ENCODE data around the gene LRP5.

LRP5 gene

DNA sequence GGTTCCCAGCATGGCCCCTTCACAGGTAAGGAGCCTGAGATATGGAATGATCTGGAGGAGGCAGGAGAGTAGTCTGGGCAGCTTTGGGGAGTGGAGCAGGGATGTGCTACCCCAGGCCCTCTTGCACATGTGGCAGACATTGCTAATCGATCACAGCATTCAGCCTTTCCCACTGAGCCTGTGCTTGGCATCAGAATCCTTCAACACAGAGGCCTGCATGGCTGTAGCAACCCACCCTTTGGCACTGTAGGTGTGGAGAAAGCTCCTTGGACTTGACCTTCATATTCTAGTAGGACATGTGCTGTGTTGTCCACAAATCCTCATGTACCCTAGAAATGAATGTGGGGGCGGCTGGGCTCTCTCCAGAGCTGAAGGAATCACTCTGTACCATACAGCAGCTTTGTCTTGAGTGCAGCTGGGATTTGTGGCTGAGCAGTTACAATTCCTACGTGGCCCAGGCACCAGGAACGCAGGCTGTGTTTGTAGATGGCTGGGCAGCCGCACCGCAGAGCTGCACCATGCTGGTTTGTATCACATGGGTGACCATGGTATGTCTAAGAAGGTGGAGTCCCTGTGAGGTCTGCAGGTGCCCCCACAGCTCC, 126.4 kb downstream of the LRP5 start:
- no peaks in the 10 kb centered on the region for H3K79me1 ChIP-seq (ENCODE audit: low read length)
- no CpG with 5 or more reads among the region's 6 CpGs for WGBS (ENCODE audit: extremely low coverage, insufficient coverage, low lambda C conversion rate)
- no peak overlapping the region for H3K27ac ChIP-seq (ENCODE audit: low read depth, low read length)

DNA sequence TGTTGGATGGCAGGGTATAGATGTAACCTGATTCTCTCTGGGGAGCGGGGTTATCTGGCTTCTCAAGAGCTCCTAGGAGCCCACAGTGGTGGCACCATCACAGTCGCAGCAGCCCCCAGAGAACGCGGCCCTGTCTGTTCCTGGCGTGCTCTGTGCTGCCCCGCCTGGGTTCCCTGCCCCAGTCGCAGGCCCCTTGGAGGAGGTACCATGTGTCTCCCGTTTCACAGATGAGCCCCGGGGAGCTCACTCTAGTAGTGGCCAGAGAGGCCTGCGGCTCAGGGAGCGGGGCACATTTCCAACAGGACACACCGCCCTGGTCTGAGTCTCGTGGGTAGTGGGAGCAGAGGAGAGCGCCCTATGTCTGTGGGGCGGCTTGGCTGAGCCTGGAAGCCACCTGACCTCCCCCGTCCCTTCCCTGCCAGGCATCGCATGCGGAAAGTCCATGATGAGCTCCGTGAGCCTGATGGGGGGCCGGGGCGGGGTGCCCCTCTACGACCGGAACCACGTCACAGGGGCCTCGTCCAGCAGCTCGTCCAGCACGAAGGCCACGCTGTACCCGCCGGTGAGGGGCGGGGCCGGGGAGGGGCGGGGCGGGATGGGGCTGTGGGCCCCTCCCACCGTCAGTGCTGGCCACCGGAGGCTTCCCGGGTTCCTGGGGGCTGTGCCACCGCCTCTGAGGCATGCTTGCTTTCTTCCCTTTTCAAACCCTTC, 127.1 kb downstream of the LRP5 start:
- no peak overlapping the region for H3K4ac ChIP-seq (ENCODE audit: low read depth, low read length)
- no peaks in the 10 kb centered on the region for H3K79me1 ChIP-seq (ENCODE audit: low read length)
- H3K23ac ChIP-seq (ENCODE audit: low read length): no peak overlapping the region
- WGBS (ENCODE audit: extremely low coverage, insufficient coverage, low lambda C conversion rate): no CpG with 5 or more reads among the region's 38 CpGs
- no peaks in the 10 kb centered on the region for H3K27me3 ChIP-seq (ENCODE audit: insufficient read depth, low read length, poor library complexity)
- no peak overlapping the region for H4K8ac ChIP-seq (ENCODE audit: low read depth, low read length)
- H3K27ac ChIP-seq (ENCODE audit: low read depth, low read length): no peak overlapping the region
- H3K18ac ChIP-seq (ENCODE audit: low read length): no peak overlapping the region
- no peaks in the 10 kb centered on the region for H3K79me2 ChIP-seq (ENCODE audit: control insufficient read depth, insufficient read depth, low read length)
- H4K5ac ChIP-seq (ENCODE audit: low read length): no peak overlapping the region
- H3K9ac ChIP-seq (ENCODE audit: low read length): no peak overlapping the region
- H3K56ac ChIP-seq (ENCODE audit: low read length): peak overlapping the region; percentile 30
- H3K36me3 ChIP-seq (ENCODE audit: control insufficient read depth, insufficient read depth, low read length): no peaks in the 10 kb centered on the region
- H3K4me2 ChIP-seq (ENCODE audit: low read length): no peak overlapping the region
- no peak overlapping the region for H3K4me3 ChIP-seq (ENCODE audit: low read length)
- no peaks in the 10 kb centered on the region for H3K4me1 ChIP-seq (ENCODE audit: control insufficient read depth, low read depth, low read length)
- no peak overlapping the region for H2BK15ac ChIP-seq (replicated peaks; ENCODE audit: low read depth)
- H2BK5ac ChIP-seq (ENCODE audit: low read length): no peak overlapping the region
- no peak overlapping the region for H2AK5ac ChIP-seq (ENCODE audit: low read length)
- no peak overlapping the region for H2BK120ac ChIP-seq (ENCODE audit: low read depth, low read length)
- DNase-seq: no peak

More for the DNA sequence above, 126.4 kb downstream of the LRP5 start:
- H3K79me2 ChIP-seq (ENCODE audit: control insufficient read depth, insufficient read depth, low read length): no peaks in the 10 kb centered on the region
- no peaks in the 10 kb centered on the region for H3K4me1 ChIP-seq (ENCODE audit: control insufficient read depth, low read depth, low read length)
- H3K4me3 ChIP-seq (ENCODE audit: low read length): no peak overlapping the region
- no peak for DNase-seq
- no peak overlapping the region for H3K18ac ChIP-seq (ENCODE audit: low read length)
- H3K9ac ChIP-seq (ENCODE audit: low read length): no peak overlapping the region
- H2AK5ac ChIP-seq (ENCODE audit: low read length): no peak overlapping the region
- H3K4me2 ChIP-seq (ENCODE audit: low read length): no peak overlapping the region
- H4K8ac ChIP-seq (ENCODE audit: low read depth, low read length): no peak overlapping the region
- H2BK120ac ChIP-seq (ENCODE audit: low read depth, low read length): no peak overlapping the region
- no peak overlapping the region for H2BK15ac ChIP-seq (replicated peaks; ENCODE audit: low read depth)
- no peak overlapping the region for H3K23ac ChIP-seq (ENCODE audit: low read length)
- no peak overlapping the region for H3K56ac ChIP-seq (ENCODE audit: low read length)
- H2BK5ac ChIP-seq (ENCODE audit: low read length): no peak overlapping the region
- H3K36me3 ChIP-seq (ENCODE audit: control insufficient read depth, insufficient read depth, low read length): no peaks in the 10 kb centered on the region
- H3K4ac ChIP-seq (ENCODE audit: low read depth, low read length): no peak overlapping the region
- H4K5ac ChIP-seq (ENCODE audit: low read length): no peak overlapping the region
- H3K27me3 ChIP-seq (ENCODE audit: insufficient read depth, low read length, poor library complexity): no peaks in the 10 kb centered on the region

DNA sequence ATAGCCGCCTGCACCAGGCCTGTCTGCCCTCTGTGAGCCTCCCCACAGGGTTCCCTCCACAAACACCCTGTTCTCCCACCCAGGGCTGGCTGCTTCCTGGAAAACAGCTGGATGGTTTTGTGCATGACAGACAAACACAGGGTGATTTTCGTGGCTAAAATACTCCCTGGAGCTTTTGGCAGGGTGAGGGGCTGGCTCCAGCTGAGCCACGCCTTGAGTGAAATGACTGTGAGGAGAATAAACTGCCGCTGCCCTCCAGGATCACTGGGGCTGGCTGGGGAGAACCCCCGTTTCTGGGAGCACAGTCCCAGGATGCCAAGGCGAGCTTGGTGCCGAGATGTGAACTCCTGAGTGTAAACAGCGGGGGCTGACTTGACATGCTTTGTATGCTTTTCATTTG, 127.8 kb downstream of the LRP5 start:
- no CpG with 5 or more reads among the region's 8 CpGs for WGBS (ENCODE audit: extremely low coverage, insufficient coverage, low lambda C conversion rate)
- no peak overlapping the region for H3K4me3 ChIP-seq (ENCODE audit: low read length)
- H3K79me2 ChIP-seq (ENCODE audit: control insufficient read depth, insufficient read depth, low read length): no peaks in the 10 kb centered on the region
- no peak overlapping the region for H3K9ac ChIP-seq (ENCODE audit: low read length)
- no peak overlapping the region for H4K8ac ChIP-seq (ENCODE audit: low read depth, low read length)
- H3K27ac ChIP-seq (ENCODE audit: low read depth, low read length): no peak overlapping the region
- H3K18ac ChIP-seq (ENCODE audit: low read length): no peak overlapping the region
- no peak overlapping the region for H3K4me2 ChIP-seq (ENCODE audit: low read length)
- H2BK5ac ChIP-seq (ENCODE audit: low read length): no peak overlapping the region
- no peaks in the 10 kb centered on the region for H3K4me1 ChIP-seq (ENCODE audit: control insufficient read depth, low read depth, low read length)
- no peak overlapping the region for H4K5ac ChIP-seq (ENCODE audit: low read length)
- H3K27me3 ChIP-seq (ENCODE audit: insufficient read depth, low read length, poor library complexity): no peaks in the 10 kb centered on the region
- H3K36me3 ChIP-seq (ENCODE audit: control insufficient read depth, insufficient read depth, low read length): no peaks in the 10 kb centered on the region
- no peaks in the 10 kb centered on the region for H3K79me1 ChIP-seq (ENCODE audit: low read length)
- DNase-seq: no peak
- H3K4ac ChIP-seq (ENCODE audit: low read depth, low read length): no peak overlapping the region
- H2BK120ac ChIP-seq (ENCODE audit: low read depth, low read length): no peak overlapping the region
- peak overlapping the region; percentile 42 for H3K56ac ChIP-seq (ENCODE audit: low read length)
- no peak overlapping the region for H2AK5ac ChIP-seq (ENCODE audit: low read length)
- H3K23ac ChIP-seq (ENCODE audit: low read length): no peak overlapping the region
- no peak overlapping the region for H2BK15ac ChIP-seq (replicated peaks; ENCODE audit: low read depth)

DNA sequence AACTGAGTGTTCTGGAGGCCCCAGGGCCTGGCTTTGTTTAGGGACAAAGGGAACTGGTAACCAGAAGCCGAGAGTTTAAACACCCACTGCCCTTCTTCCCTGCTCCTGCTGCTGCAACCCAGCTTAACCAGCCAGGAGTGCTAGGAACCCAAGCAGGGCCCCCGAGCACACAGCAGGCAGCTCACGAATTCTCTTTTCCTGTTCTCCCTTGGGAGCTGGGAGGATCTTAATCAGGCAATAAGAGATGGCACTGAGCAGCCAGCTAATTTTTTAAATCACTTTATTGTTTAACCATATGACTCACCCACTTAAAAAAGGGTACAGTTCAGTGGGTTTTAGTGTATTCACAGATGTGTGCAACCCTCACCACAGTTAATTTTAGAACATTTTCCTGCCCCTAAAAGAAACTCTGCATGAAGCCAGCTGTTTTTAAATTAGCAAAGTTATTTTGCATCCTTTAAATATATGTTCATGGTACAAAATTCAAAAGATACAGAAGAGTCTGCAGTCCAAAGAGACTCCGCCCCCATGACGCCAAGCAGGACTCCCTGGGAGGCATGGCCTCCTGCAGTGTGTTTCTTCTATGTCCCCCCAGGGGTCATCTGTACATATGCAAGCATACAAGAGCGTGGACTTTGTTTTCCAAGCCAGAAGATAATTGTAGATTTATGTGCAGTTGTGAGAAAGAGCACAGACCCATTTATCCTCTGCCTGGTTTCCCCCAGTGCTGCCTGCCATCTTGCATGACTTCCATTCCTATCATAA, 129.3 kb downstream of the LRP5 start:
- no peak overlapping the region for H3K4me3 ChIP-seq (ENCODE audit: low read length)
- H2AK5ac ChIP-seq (ENCODE audit: low read length): no peak overlapping the region
- H3K23ac ChIP-seq (ENCODE audit: low read length): no peak overlapping the region
- no peak overlapping the region for H3K27ac ChIP-seq (ENCODE audit: low read depth, low read length)
- H3K56ac ChIP-seq (ENCODE audit: low read length): no peak overlapping the region
- no peak overlapping the region for H3K4me2 ChIP-seq (ENCODE audit: low read length)
- no peaks in the 10 kb centered on the region for H3K36me3 ChIP-seq (ENCODE audit: control insufficient read depth, insufficient read depth, low read length)
- WGBS (ENCODE audit: extremely low coverage, insufficient coverage, low lambda C conversion rate): no CpG with 5 or more reads among the region's 6 CpGs
- H4K5ac ChIP-seq (ENCODE audit: low read length): no peak overlapping the region
- H3K4me1 ChIP-seq (ENCODE audit: control insufficient read depth, low read depth, low read length): no peaks in the 10 kb centered on the region
- DNase-seq: no peak
- no peak overlapping the region for H3K9ac ChIP-seq (ENCODE audit: low read length)
- no peak overlapping the region for H4K8ac ChIP-seq (ENCODE audit: low read depth, low read length)
- no peak overlapping the region for H2BK5ac ChIP-seq (ENCODE audit: low read length)
- H3K27me3 ChIP-seq (ENCODE audit: insufficient read depth, low read length, poor library complexity): no peaks in the 10 kb centered on the region
- H3K79me1 ChIP-seq (ENCODE audit: low read length): no peaks in the 10 kb centered on the region
- no peaks in the 10 kb centered on the region for H3K79me2 ChIP-seq (ENCODE audit: control insufficient read depth, insufficient read depth, low read length)
- no peak overlapping the region for H2BK15ac ChIP-seq (replicated peaks; ENCODE audit: low read depth)
- H3K4ac ChIP-seq (ENCODE audit: low read depth, low read length): no peak overlapping the region
- H2BK120ac ChIP-seq (ENCODE audit: low read depth, low read length): no peak overlapping the region
- no peak overlapping the region for H3K18ac ChIP-seq (ENCODE audit: low read length)

DNA sequence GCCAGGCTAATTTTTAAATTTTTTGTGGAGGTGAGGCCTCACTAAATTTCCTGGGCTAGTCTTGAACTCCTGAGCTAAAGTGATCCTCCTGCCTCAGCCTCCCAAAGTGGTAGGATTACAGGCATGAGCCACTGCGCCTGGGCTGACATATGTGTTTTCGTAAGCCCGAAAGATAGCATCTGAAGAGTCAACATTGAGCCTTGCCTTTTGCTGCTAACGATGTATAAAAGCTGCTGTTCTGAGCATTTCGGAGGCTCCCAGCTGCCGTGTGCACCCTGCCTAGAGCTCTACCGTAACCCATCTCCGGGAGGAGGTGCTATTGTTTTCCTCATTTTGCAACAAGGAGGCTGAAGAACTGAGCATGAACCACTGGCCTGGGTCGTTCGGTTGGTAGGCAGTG, 130.0 kb downstream of the LRP5 start:
- no peak overlapping the region for H4K5ac ChIP-seq (ENCODE audit: low read length)
- no peak overlapping the region for H3K9ac ChIP-seq (ENCODE audit: low read length)
- H3K79me1 ChIP-seq (ENCODE audit: low read length): no peaks in the 10 kb centered on the region
- no peak overlapping the region for H3K4me2 ChIP-seq (ENCODE audit: low read length)
- no peak overlapping the region for H3K23ac ChIP-seq (ENCODE audit: low read length)
- H2AK5ac ChIP-seq (ENCODE audit: low read length): no peak overlapping the region
- H3K4me1 ChIP-seq (ENCODE audit: control insufficient read depth, low read depth, low read length): no peaks in the 10 kb centered on the region
- H3K27ac ChIP-seq (ENCODE audit: low read depth, low read length): no peak overlapping the region
- no peaks in the 10 kb centered on the region for H3K27me3 ChIP-seq (ENCODE audit: insufficient read depth, low read length, poor library complexity)
- no peak for DNase-seq
- H2BK120ac ChIP-seq (ENCODE audit: low read depth, low read length): no peak overlapping the region
- no peak overlapping the region for H3K56ac ChIP-seq (ENCODE audit: low read length)
- H3K18ac ChIP-seq (ENCODE audit: low read length): no peak overlapping the region
- H4K8ac ChIP-seq (ENCODE audit: low read depth, low read length): no peak overlapping the region
- H2BK5ac ChIP-seq (ENCODE audit: low read length): no peak overlapping the region
- no peak overlapping the region for H3K4ac ChIP-seq (ENCODE audit: low read depth, low read length)
- H2BK15ac ChIP-seq (replicated peaks; ENCODE audit: low read depth): no peak overlapping the region
- H3K4me3 ChIP-seq (ENCODE audit: low read length): no peak overlapping the region
- no peaks in the 10 kb centered on the region for H3K36me3 ChIP-seq (ENCODE audit: control insufficient read depth, insufficient read depth, low read length)
- WGBS (ENCODE audit: extremely low coverage, insufficient coverage, low lambda C conversion rate): no CpG with 5 or more reads among the region's 10 CpGs
- H3K79me2 ChIP-seq (ENCODE audit: control insufficient read depth, insufficient read depth, low read length): no peaks in the 10 kb centered on the region
